ENCODE results near the gene POU3F1.

DNA sequence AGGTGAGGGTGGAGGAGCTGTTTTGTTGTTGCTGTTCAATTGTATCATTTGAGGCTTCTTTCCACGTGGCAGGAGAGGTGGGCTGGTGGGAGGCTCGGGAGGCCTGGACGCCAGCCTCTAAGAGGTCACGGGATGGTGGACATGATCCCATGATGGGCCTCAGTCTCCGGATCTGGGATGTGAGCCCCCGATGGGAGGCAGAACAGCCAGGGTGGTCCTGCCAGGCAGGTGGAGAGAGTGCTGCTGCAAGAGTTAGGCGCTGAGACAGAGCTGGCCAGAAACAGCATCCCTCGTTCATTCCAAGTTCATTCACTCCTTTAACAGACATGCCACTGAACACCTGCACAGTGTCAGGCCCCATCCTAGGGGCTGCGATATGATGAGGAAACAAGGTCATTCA lies 41.1 kb upstream of the POU3F1 start:
- TF ChIP-seq, protein P1, sequence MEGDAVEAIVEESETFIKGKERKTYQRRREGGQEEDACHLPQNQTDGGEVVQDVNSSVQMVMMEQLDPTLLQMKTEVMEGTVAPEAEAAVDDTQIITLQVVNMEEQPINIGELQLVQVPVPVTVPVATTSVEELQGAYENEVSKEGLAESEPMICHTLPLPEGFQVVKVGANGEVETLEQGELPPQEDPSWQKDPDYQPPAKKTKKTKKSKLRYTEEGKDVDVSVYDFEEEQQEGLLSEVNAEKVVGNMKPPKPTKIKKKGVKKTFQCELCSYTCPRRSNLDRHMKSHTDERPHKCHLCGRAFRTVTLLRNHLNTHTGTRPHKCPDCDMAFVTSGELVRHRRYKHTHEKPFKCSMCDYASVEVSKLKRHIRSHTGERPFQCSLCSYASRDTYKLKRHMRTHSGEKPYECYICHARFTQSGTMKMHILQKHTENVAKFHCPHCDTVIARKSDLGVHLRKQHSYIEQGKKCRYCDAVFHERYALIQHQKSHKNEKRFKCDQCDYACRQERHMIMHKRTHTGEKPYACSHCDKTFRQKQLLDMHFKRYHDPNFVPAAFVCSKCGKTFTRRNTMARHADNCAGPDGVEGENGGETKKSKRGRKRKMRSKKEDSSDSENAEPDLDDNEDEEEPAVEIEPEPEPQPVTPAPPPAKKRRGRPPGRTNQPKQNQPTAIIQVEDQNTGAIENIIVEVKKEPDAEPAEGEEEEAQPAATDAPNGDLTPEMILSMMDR (IDR thresholded peaks at IDR 0.05): no peak
- no peak for TF ChIP-seq POLR2A (IDR thresholded peaks at IDR 0.05)
- no peak for TF ChIP-seq EP300 (IDR thresholded peaks at IDR 0.05)
- TF ChIP-seq POLR2AphosphoS5 (IDR thresholded peaks at IDR 0.05): no peak

Data from suprapubic skin (tissue), 4 donors.